ENCODE data around the gene ARHGEF39.

DNA sequence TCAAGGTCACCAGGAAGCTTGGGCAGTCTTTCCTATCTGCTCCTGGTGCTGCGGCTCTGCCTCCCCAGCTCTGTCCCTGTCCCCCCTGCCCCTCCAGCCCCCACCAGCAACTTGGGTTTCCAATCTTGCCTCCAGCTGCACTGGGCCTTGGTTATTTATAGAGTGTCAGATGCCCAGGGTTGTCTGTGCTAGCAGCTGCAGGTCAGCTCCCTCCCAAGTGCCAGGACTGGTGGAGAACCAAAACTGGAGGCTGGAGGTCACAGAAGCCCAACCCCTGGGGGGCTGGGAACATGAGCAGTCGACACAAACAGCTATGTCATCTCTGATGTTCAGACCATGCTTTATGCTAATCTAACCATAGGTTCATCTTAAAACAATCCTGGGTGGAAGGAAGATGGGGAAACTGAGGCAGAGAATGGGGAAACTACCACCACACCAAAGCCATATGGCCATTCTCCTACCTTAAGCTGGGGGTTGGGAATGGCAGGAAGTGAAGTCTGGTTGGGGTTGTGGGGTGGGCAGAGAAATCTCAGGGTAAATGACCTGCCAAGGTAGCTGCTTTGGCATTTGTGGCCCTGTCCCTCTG, 23.1 kb upstream of the ARHGEF39 start:
- TF ChIP-seq CTCF (IDR thresholded peaks at IDR 0.05) (no peak), POLR2A (IDR thresholded peaks at IDR 0.05) (no peak)

Measured in esophagus squamous epithelium (tissue), 4 donors.